Epithelial cell of esophagus (primary cell): ENCODE results near the gene TOP1.

Source experiments
- DNase-seq: peaks from one replicate; pipeline ENCODE4 v3.0.0; 2010; ENCODE audit warnings: low read depth
- H3K4me3 ChIP-seq: 2 replicates; pipeline ENCODE4 v1.5.1; 2011; ENCODE audit warnings: mild to moderate bottlenecking, low read length, control low read depth
- TF ChIP-seq, protein P1 (sequence below): IDR thresholded peaks from 2 replicates; pipeline ENCODE4 v1.5.1; 2011; ENCODE audit warnings: low read depth, mild to moderate bottlenecking, low read length, control low read depth, inconsistent platforms; ENCODE audit not compliant: insufficient read depth; ENCODE audit errors: missing control alignments

TOP1 gene

DNA sequence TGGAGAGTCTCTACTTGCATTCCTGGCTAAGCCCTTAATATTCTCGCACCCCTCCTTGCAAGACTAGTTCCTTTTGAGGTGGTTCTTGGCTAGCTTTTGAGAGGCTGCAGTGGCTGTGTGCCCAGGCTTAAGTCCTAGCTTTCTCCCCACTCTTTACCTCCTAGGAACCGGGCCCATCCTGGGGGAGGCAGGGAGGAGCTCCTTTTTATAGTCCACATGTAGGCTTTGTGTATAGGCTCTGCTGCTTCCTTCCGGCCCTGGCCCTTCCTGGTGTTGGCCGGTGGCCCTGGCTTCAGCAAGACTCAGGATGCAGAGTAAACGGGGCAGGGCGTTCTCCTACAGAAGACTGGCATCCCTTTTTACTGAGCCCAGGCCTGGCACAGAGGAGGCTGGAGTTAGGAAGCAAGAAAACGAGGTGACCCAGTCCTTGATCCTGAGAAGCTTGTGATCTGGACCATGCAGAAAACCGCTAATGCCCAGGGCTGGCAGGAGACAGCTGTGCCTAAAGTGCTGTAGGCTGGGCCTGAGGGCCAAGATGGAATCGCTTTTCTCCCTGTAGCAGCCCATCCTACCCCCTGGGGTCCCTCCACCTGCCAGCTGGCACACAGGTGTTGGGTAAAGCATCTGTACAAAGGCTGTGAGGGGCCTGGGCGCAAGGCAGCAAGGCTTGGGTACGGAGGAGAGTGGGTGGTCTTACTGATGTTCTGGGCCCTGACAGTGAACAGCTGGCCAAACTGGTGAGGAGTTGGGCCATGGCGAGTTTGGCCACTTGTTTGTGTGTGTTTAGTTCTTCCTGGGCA is 117.4 kb downstream of the TOP1 start:
- no peak for DNase-seq
- TF ChIP-seq, protein P1, sequence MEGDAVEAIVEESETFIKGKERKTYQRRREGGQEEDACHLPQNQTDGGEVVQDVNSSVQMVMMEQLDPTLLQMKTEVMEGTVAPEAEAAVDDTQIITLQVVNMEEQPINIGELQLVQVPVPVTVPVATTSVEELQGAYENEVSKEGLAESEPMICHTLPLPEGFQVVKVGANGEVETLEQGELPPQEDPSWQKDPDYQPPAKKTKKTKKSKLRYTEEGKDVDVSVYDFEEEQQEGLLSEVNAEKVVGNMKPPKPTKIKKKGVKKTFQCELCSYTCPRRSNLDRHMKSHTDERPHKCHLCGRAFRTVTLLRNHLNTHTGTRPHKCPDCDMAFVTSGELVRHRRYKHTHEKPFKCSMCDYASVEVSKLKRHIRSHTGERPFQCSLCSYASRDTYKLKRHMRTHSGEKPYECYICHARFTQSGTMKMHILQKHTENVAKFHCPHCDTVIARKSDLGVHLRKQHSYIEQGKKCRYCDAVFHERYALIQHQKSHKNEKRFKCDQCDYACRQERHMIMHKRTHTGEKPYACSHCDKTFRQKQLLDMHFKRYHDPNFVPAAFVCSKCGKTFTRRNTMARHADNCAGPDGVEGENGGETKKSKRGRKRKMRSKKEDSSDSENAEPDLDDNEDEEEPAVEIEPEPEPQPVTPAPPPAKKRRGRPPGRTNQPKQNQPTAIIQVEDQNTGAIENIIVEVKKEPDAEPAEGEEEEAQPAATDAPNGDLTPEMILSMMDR, result no peak
- H3K4me3 ChIP-seq, result no peak overlapping the region

DNA sequence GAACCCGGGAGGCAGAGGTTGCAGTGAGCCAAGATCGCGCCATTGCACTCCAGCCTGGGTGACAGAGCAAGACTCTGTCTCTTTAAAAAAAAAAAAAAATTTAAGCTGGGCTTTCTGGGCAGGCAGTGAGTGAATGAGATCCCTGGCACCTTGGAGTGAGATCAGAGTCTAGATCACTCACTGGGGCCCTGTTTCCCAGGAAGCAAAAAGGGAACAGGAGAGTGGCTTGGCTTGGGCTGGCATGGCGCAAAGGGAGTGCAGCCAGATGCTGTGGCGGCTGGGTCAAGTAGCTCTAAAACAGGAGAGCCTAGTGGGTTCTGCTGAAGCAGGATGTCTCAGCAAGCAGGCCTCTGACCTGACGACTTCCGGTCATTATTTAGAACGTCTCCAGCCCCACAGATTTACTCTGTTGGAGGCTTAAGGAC is 119.2 kb downstream of the TOP1 start:
- TF ChIP-seq, protein P1, result no peak
- no peak overlapping the region for H3K4me3 ChIP-seq
- DNase-seq, result no peak

DNA sequence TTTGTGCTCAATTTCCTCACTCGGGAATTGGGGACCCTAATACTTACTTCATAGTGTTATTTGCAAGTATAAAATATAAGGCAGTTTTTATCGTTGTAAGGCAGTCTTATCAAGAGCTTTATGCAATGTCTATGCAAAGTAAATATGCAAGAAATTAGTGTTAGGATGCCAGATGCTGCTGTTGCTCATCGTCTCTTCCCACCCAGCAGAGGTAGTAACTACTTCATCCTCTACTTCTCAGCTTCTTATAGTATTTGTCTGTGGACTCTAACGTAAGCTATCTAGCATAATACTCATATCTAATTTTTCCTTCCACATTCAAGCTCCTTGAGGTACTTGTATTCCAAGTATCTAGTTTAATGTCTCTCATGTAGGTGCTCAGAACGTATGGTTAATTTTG is 120.3 kb downstream of the TOP1 start:
- TF ChIP-seq, protein P1, result no peak
- H3K4me3 ChIP-seq, result no peak overlapping the region
- no peak for DNase-seq

- TF ChIP-seq, protein P1, result no peak
- no peak overlapping the region for H3K4me3 ChIP-seq
- DNase-seq, result no peak
Observed at GRCh38 chr20:41150664-41151063, 122.0 kb downstream of the TOP1 start.

DNA sequence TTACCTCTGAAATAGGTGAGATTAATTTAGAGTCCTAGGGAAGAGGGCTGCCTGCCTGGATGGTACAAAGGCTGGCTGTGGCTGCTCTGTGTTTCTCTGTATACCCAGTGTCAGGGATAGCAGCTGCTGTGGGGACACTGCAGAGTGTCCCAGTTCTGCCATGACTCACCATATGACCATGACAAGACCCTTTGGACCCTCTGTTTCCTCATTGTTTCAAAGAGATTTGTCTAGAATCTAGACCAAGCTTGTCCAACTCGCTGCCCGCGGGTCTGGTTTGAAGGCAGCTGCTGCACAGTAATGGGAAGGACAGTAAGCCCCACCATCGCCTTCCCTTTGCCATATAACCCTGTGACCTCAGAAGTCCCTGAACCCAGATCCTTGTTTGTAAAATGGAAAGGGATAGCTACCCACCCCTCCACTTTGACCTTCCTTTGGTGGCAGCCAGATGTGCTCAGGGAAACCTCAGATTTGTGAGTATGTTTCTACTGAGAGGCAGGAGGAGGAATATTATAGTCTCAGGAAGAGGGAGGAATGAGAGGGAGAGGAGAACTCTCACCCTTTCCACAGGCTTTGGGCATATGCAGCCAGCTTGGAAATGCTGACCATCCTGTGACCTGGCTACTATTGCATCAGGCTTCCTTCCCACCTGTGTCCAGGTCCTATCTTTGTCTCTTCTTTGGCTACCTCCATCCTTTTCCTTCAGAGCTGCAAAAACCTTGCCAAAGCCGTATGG is 122.7 kb downstream of the TOP1 start:
- H3K4me3 ChIP-seq, result no peak overlapping the region
- TF ChIP-seq, protein P1, result no peak
- no peak for DNase-seq

DNA sequence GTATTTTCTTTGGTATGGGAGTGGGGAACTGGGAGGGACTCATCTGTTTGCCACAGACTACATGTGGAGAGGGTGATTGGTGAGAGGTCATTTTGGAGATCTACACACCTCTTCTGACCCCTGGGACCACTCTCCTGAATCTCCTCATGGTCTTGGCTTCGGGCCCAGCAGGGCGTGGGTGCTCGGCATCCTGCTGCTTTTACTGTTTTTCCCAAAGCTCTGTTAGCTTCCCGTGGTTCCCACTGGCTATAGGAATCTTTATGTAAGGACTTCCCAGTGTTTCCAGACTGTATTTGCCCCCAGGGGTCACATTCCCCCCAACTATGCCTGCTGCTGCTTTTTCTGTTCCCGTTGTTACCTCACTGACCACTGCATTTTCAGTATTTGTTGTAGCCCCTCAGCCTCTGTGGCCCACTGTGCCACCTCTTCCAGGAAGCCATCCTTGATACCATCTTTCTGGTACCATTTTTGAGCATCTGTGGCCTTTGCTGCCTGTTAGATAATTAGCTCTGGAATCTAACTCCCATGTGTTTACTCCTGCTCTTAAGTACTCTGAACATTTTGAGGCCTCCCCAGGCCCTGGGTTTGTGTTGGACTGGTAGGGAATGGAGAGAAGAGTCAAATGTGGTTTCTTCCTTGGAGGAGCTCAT is 123.6 kb downstream of the TOP1 start:
- TF ChIP-seq, protein P1, result no peak
- no peak overlapping the region for H3K4me3 ChIP-seq
- no peak for DNase-seq
